ENCODE measurements around the gene CALD1.

DNA sequence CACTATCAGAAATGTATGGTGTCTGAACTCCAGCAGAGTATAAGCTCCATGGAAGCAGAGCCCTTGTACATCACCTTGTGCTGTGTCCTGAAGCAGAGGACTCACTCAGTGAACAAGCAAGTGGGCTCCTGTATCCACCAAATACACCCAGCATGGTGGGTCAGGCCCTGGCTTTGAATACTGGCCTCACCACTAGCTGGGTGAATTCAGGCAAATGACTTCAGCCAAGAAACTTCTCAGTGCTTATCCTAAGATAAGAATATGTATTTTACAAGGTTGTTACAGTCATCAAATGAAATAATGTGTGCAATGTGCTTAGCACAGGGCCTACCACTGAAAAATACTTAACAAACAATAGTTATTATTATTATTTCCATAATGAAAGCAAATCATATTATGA lies 62.6 kb downstream of the CALD1 start:
- no peak for TF ChIP-seq POLR2A (IDR thresholded peaks at IDR 0.05)
- TF ChIP-seq, protein P1, sequence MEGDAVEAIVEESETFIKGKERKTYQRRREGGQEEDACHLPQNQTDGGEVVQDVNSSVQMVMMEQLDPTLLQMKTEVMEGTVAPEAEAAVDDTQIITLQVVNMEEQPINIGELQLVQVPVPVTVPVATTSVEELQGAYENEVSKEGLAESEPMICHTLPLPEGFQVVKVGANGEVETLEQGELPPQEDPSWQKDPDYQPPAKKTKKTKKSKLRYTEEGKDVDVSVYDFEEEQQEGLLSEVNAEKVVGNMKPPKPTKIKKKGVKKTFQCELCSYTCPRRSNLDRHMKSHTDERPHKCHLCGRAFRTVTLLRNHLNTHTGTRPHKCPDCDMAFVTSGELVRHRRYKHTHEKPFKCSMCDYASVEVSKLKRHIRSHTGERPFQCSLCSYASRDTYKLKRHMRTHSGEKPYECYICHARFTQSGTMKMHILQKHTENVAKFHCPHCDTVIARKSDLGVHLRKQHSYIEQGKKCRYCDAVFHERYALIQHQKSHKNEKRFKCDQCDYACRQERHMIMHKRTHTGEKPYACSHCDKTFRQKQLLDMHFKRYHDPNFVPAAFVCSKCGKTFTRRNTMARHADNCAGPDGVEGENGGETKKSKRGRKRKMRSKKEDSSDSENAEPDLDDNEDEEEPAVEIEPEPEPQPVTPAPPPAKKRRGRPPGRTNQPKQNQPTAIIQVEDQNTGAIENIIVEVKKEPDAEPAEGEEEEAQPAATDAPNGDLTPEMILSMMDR (IDR thresholded peaks at IDR 0.05) = no peak
- TF ChIP-seq POLR2AphosphoS5 (IDR thresholded peaks at IDR 0.05) = no peak

All from stomach (tissue), 4 donors.